BJ (cell line): ENCODE measurements around the gene SMG6. TPM values are rescaled to one million over a fixed set of nuclear protein-coding genes. Genes with fewer than 3 reads are reported as not detected.

ENCODE experiments used
- CTCF ChIA-PET: fragments of 350-600 bp; formaldehyde crosslinking; extraction: SDS; loops from one replicate; lab custom pipeline; 2021; ENCODE audit warnings: antibody characterized with exemption, inconsistent platforms; lab: Yijun Ruan, JAX
- POLR2A ChIA-PET: fragments of 300-600 bp; sonication (Branson Sonifier 250); formaldehyde crosslinking; extraction: SDS; loops from one replicate; lab custom pipeline; 2021; ENCODE audit warnings: antibody characterized with exemption; lab: Charles Lee
- DNase-seq: peaks from one replicate; pipeline ENCODE4 v3.0.0-alpha.2; 2011; ENCODE audit warnings: low read depth
- H3K27me3 ChIP-seq: 2 replicates; pipeline ENCODE4 v1.6.0; 2011; ENCODE audit warnings: low read length; ENCODE audit not compliant: control insufficient read depth, insufficient read depth
- H3K36me3 ChIP-seq: 2 replicates; pipeline ENCODE4 v1.5.1; 2011; ENCODE audit warnings: low read length; ENCODE audit not compliant: control insufficient read depth, insufficient read depth
- H3K4me3 ChIP-seq: 2 replicates; pipeline ENCODE4 v1.5.1; 2011; ENCODE audit warnings: low read depth, mild to moderate bottlenecking, control low read depth, low read length
- CTCF ChIP-seq: IDR thresholded peaks from 2 replicates; pipeline ENCODE4 v1.5.1; 2011; ENCODE audit warnings: low read depth, mild to moderate bottlenecking, control low read depth, inconsistent platforms, low read length, moderate library complexity; ENCODE audit not compliant: insufficient read depth
- polyA plus RNA-seq: library from polyadenylated mRNA; depleted of rRNA; stranded (reverse); fragments of >200 nt; gene quantifications from 2 replicates; pipeline ENCODE4 v1.2.3, GENCODE V29; 2011

SMG6 gene
- polyA plus RNA-seq, 1 experiment: 29.7 TPM

- Histone ChIP-seq H3K4me3 (no peak overlapping the region), H3K36me3 (peaks cover 4% of the 10 kb centered on the region; the same call in 1 of the 2 replicates), H3K27me3 (no peaks in the 10 kb centered on the region)
- no peak for DNase-seq
- ChIA-PET CTCF (no interaction called here), POLR2A (no interaction called here)
- TF ChIP-seq CTCF: no peak
Measured at GRCh38 chr17:2344528-2344927, 40.9 kb upstream of the SMG6 start.

GRCh38 chr17:2343421-2343820 lies 39.8 kb upstream of the SMG6 start:
- ChIA-PET POLR2A (no interaction called here), CTCF (no interaction called here)
- no peak for TF ChIP-seq CTCF
- H3K27me3 ChIP-seq: no peaks in the 10 kb centered on the region
- no peak for DNase-seq
- H3K36me3 ChIP-seq: peaks cover 4% of the 10 kb centered on the region; the same call in 1 of the 2 replicates
- H3K4me3 ChIP-seq: no peak overlapping the region

- CTCF ChIA-PET: interaction anchor here (0.9 to 3.1 kb wide), 2 partner anchors 8 to 15 kb away, joined by 3 to 22 read pairs; no protein-coding TSS in a partner anchor
Measured at GRCh38 chr17:2338315-2338657, 34.7 kb upstream of the SMG6 start.

GRCh38 chr17:2337544-2338314 lies 34.1 kb upstream of the SMG6 start:
- Histone ChIP-seq H3K27me3 (no peaks in the 10 kb centered on the region), H3K4me3 (peak overlapping the region; percentile 69), H3K36me3 (0 out of 2 replicates have a peak, but pooled peaks cover 3% of the 10 kb centered on the region)
- DNase-seq: no peak
- POLR2A ChIA-PET: interaction anchor here (0.6 to 0.7 kb wide), 2 partner anchors 10 to 256 kb away, joined by 4 to 8 read pairs; partner anchors contain the start of gene PAFAH1B1
- no peak for TF ChIP-seq CTCF
- CTCF ChIA-PET: interaction anchor here (0.9 to 3.1 kb wide), 3 partner anchors 9 to 16 kb away, joined by 3 to 22 read pairs (median 3); no protein-coding TSS in a partner anchor

More at GRCh38 chr17:2338315-2338657, 34.7 kb upstream of the SMG6 start:
- H3K4me3 ChIP-seq: peak overlapping the region; percentile 69
- peaks cover 1% of the 10 kb centered on the region; the same call in 1 of the 2 replicates for H3K36me3 ChIP-seq
- no peak for DNase-seq
- no peaks in the 10 kb centered on the region for H3K27me3 ChIP-seq
- TF ChIP-seq CTCF: no peak
- POLR2A ChIA-PET: interaction anchor here (0.6 to 0.7 kb wide), 2 partner anchors 10 to 255 kb away, joined by 4 to 8 read pairs; partner anchors contain the start of gene PAFAH1B1

- Histone ChIP-seq H3K27me3 (no peaks in the 10 kb centered on the region), H3K36me3 (0 out of 2 replicates have a peak, but pooled peaks cover 3% of the 10 kb centered on the region), H3K4me3 (peak within 1 kb of the TSS; percentile 69)
- TF ChIP-seq CTCF: no peak
- ChIA-PET CTCF (interaction anchor here (0.6 to 2.1 kb wide), 11 partner anchors 9 to 284 kb away, joined by 3 to 10 read pairs (median 3); partner anchors contain the start of gene HIC1), POLR2A (no interaction called here)
- DNase-seq: no peak
Measured at GRCh38 chr17:2336852-2337543, 33.4 kb upstream of the SMG6 start, which contains the start of gene SGSM2. Gene SGSM2, plus strand, starts transcription at chr17:2337501. Its CDS starts 188 bp downstream, at chr17:2337689.
